ENCODE results near the gene FAM50B. TPM values are rescaled to one million over a fixed set of nuclear protein-coding genes. Genes with fewer than 3 reads are reported as not detected.
"Not testable (repeated sequence)": the region's sequence is repeated elsewhere in the genome, so short reads cannot be mapped to it uniquely, and the experiment has no call there.

FAM50B gene
- total RNA-seq, 1 donor from 2014 or later: 10.9 TPM

GRCh38 chr6:3849681-3850450, 693 bp downstream of the FAM50B start:
- peak; percentile 41 for DNase-seq

- DNase-seq: no peak
Observed at GRCh38 chr6:3850451-3851203, 1.5 kb downstream of the FAM50B start.

- no peak for DNase-seq
Observed at GRCh38 chr6:3851839-3852238, 2.7 kb downstream of the FAM50B start.

GRCh38 chr6:3852391-3852790, 3.2 kb downstream of the FAM50B start:
- no peak for DNase-seq

GRCh38 chr6:3855866-3856265, 6.7 kb downstream of the FAM50B start:
- no peak for DNase-seq

DNA sequence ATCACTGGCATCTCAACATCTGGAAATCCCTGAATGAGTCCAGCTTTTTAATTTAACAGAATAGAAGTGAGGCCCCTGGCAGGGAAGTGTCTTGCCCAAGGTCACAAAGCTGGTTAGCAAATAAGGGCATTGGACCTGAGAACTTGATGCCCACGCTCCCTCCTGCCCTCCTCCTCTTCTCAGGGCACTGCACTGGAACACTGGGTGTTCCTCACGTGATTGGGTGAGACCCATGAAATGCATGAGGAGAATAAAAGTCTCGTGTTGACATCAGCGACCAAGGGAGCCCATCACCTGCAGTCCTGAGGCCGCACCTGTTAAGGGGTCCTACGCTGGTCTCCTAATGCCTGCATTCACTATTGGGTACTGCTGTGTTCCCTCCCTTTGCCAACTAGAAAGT, 7.4 kb downstream of the FAM50B start:
- DNase-seq: no peak

- no peak for DNase-seq
Observed at GRCh38 chr6:3857468-3858456, 8.6 kb downstream of the FAM50B start.

DNA sequence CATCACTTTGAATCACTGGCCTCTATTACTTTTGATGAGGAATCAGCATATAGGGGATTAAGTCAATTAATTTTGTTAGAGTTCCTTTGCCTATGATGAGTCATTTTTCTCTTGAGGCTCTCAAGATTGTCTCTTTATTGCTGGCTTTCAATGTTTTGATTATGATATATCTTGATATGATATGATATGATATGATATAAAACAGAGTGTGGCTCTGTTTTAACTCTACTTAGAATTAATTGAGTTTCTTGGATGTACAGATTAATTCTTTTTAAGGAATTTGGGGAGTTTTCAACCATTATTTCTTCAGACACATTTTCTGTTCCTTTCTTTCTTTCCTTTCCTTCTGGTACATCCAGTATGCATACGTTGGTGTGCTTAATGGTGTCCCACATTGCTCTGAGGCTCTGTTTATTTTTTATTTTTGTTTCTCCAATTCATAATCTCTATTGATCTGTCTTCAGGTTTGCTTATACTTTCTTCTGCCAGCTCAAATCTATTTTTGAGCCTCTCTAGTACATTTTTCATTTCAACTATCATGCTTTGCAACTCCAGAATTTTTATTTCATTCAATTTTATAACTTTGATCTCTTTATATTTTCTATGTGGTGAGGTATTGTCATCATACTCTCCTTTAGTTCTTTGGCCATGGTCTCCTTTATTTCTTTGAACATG, 10.8 kb downstream of the FAM50B start:
- no peak for DNase-seq

GRCh38 chr6:3861424-3861823, 12.3 kb downstream of the FAM50B start:
- DNase-seq: no peak

DNA sequence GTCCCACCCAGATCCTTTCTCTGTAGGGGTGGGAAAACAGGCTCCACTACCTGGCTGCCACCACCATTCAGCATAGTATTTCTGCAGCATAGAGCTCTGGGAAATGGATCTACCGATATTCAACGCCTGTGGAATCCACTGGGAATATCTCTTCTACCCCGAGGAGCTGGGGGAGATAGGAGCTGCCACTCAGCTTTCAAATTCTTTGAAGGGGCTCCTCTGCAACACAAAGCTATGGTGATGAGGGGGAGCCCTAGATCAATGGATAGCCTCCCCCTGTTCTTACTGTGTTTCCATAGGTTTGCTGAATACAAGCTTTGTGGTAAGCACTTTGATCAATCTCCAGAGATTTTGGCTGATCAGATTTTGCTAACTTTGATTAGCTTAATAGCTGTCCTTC, 12.9 kb downstream of the FAM50B start:
- no peak for DNase-seq

- DNase-seq: not testable (repeated sequence)
Observed at GRCh38 chr6:3863322-3863721, 14.1 kb downstream of the FAM50B start.

GRCh38 chr6:3865463-3865862, 16.3 kb downstream of the FAM50B start:
- DNase-seq: no peak

DNA sequence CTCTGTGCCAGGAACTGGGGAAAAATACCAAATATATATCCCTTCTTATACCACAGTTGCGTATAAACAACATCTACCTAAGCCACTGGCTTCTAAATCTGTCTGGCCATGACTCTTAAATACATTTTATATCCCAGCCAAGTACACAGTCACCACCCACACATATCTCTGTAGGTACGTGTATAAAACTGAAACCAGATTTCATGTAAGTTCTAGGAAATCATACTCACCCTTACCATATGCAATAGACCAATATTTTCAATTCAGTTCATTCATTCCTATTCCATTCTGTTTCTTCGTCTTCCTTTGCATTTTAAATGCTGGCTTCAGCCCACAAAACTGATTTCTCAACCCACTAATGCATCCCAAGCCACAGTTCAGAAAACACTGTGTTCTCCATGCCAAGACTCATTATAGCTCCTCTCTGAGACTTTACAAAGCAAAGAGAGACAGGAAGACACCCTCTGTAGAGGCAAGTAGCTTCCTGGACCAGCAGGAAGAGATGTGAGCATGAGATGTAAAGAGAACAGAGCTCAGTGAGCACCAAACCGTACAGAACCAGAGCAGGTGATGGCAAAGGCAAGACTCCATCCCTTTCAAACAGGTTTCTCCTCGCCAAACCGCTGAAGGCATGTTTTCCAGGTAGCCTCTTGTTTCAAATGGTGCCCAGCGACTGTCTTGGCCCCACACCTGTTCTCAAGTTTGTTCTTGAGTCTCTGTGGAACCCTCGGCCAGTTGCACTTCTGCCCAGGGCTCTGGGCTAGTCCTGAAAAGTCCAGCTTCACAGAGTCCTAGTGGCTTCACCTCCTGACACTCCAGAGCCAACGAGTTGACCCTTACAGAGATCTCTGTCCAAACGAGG, 18.7 kb downstream of the FAM50B start:
- DNase-seq: peak; percentile 27

GRCh38 chr6:3868544-3868943, 19.4 kb downstream of the FAM50B start:
- peak; percentile 90 for DNase-seq

- DNase-seq: no peak
Observed at GRCh38 chr6:3869284-3869631, 20.1 kb downstream of the FAM50B start.

- no peak for DNase-seq
Observed at GRCh38 chr6:3869632-3870527, 20.7 kb downstream of the FAM50B start.

DNA sequence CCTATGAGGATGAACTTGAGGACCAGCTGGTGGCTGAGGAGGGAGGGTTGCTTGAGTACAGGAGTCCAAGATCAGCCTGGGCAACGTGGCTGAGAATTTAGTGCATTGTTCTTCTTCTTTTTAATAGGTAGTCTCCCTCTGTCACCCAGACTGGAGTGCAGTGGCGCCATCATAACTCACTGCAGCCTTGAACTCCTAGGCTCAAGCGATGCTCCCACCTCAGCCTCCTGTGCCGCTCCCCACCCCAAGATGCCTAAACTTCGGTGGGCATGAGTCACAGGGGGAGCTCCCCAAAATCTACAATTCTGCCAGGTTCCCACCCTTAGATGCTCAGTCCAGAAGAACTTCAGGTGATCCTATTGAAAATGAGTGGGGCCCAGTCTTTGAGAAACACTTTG, 21.4 kb downstream of the FAM50B start:
- DNase-seq: no peak

GRCh38 chr6:3871515-3871914, 22.3 kb downstream of the FAM50B start:
- no peak for DNase-seq

DNA sequence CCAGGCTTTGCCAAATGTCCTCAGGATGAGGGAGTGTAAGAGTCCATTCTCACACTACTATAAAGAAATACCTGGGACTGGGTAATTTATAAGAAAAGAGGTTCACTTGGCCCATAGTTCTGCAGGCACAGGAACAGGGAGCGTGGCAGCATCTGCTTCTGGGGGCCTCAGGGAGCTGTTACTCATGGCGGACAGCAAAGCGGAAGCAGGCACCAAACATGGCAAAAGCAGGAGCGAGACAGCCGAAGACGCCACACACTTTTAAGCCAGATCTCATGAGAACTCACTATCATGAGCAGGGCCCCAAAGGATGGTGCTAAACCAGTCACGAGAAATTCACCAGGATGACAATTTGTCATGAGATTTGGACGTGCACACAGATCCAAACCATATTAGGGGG, 22.8 kb downstream of the FAM50B start:
- DNase-seq: no peak

DNA sequence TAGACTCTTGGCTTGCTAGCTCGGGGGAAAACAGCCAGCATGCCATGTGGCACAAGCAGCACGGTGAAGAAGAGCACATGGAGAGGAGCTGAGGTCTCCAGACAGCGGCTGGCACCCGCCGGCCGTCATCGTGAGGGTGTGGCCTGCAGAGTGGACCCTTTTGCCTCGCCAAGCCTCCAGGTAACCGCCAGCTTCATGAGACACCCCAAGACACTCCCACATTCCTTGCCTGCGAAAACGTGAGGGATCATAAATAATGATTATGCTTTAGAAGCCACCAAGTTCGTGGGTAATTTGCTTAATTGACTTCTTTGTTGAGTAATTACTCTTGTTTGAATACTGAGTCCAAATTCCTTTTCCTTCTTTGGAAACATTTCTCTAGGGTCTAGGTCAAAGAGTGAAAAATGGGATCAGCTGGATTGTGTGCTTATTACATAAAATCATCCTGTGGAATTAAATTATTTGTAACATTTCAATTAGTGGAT, 23.2 kb downstream of the FAM50B start:
- no peak for DNase-seq

Data from tongue (tissue), 2 donors.